Mesothelial cell of epicardium (in vitro differentiated cells): Measurements from ENCODE around the gene PLXDC1. TPM values are rescaled to one million over a fixed set of nuclear protein-coding genes. Genes with fewer than 3 reads are reported as not detected.

Experiments
- DNase-seq, 2 experiments: peaks; one replicate each; pipeline ENCODE4 v3.0.0; 2021; ENCODE audit warnings: low spot score in 2 of 2; ENCODE audit not compliant: unreplicated experiment in 2 of 2
- H3K27ac Mint-ChIP-seq: 2 replicates; pipeline ENCODE4 v1.8.0; 2021; ENCODE audit warnings: mixed read lengths
- H3K27me3 Mint-ChIP-seq: 2 replicates; pipeline ENCODE4 v1.8.0; 2021; ENCODE audit warnings: low read depth, mixed read lengths
- H3K36me3 Mint-ChIP-seq: 2 replicates; pipeline ENCODE4 v1.8.0; 2021; ENCODE audit warnings: mixed read lengths
- H3K4me1 Mint-ChIP-seq: 2 replicates; pipeline ENCODE4 v1.8.0; 2021; ENCODE audit warnings: mixed read lengths
- H3K4me3 Mint-ChIP-seq: 2 replicates; pipeline ENCODE4 v1.8.0; 2021; ENCODE audit warnings: mild to moderate bottlenecking, moderate library complexity, mixed read lengths
- H3K9me3 Mint-ChIP-seq: 2 replicates; pipeline ENCODE4 v1.8.0; 2021; ENCODE audit warnings: mixed read lengths
- CTCF ChIP-seq: fragments of 200-600 bp; sonication (generic); IDR thresholded peaks from one replicate; pipeline ENCODE4 v1.5.0; 2021; ENCODE audit warnings: antibody characterized with exemption; ENCODE audit not compliant: unreplicated experiment
- total RNA-seq: library from RNA; stranded (reverse); gene quantifications from 3 replicates; pipeline ENCODE4 v1.2.1, GENCODE V29; 2021

The PLXDC1 gene
- total RNA-seq, 1 donor from 2014 or later, result 15.4 TPM

GRCh38 chr17:39145143-39145542 is 6.3 kb downstream of the PLXDC1 start:
- Mint-ChIP-seq H3K36me3 (no peaks in the 10 kb centered on the region), H3K4me1 (peaks cover 3% of the 10 kb centered on the region), H3K4me3 (no peak overlapping the region), H3K9me3 (no peaks in the 10 kb centered on the region), H3K27me3 (peaks cover 18% of the 10 kb centered on the region), H3K27ac (no peak overlapping the region)
- no peak for DNase-seq
- no peak for TF ChIP-seq CTCF

- Mint-ChIP-seq H3K4me3 (no peak overlapping the region), H3K27ac (no peak overlapping the region), H3K27me3 (peaks cover 11% of the 10 kb centered on the region), H3K9me3 (no peaks in the 10 kb centered on the region), H3K36me3 (no peaks in the 10 kb centered on the region), H3K4me1 (peaks cover 3% of the 10 kb centered on the region)
- no peak for TF ChIP-seq CTCF
- peak in 1 of 2 experiments; percentile 45 for DNase-seq
Measured at GRCh38 chr17:39144416-39144840, 7.0 kb downstream of the PLXDC1 start.

- H3K27ac Mint-ChIP-seq, result no peak overlapping the region
- no peak overlapping the region for H3K4me3 Mint-ChIP-seq
Measured at GRCh38 chr17:39143552-39144093, 7.8 kb downstream of the PLXDC1 start.

GRCh38 chr17:39141915-39142664 is 9.3 kb downstream of the PLXDC1 start:
- Mint-ChIP-seq H3K4me1 (peaks cover 3% of the 10 kb centered on the region), H3K27ac (no peak overlapping the region), H3K36me3 (no peaks in the 10 kb centered on the region), H3K9me3 (no peaks in the 10 kb centered on the region), H3K4me3 (no peak overlapping the region), H3K27me3 (no peaks in the 10 kb centered on the region)
- TF ChIP-seq CTCF, result no peak
- DNase-seq, result no peak

More at GRCh38 chr17:39143552-39144093, 7.8 kb downstream of the PLXDC1 start:
- Mint-ChIP-seq H3K4me1 (peaks cover 3% of the 10 kb centered on the region), H3K27me3 (peaks cover 5% of the 10 kb centered on the region), H3K36me3 (no peaks in the 10 kb centered on the region), H3K9me3 (no peaks in the 10 kb centered on the region)
- no peak for DNase-seq
- TF ChIP-seq CTCF, result no peak

GRCh38 chr17:39141294-39141693 is 10.1 kb downstream of the PLXDC1 start:
- H3K36me3 Mint-ChIP-seq, result peaks cover 2% of the 10 kb centered on the region
- no peak overlapping the region for H3K4me3 Mint-ChIP-seq
- no peaks in the 10 kb centered on the region for H3K27me3 Mint-ChIP-seq
- H3K4me1 Mint-ChIP-seq, result peaks cover 3% of the 10 kb centered on the region
- TF ChIP-seq CTCF, result no peak
- no peak overlapping the region for H3K27ac Mint-ChIP-seq
- no peak for DNase-seq
- no peaks in the 10 kb centered on the region for H3K9me3 Mint-ChIP-seq
